ENCODE measurements around the gene AHDC1. TPM values are rescaled to one million over a fixed set of nuclear protein-coding genes. Genes with fewer than 3 reads are reported as not detected.
"Not testable (repeated sequence)": the region's sequence is repeated elsewhere in the genome, so short reads cannot be mapped to it uniquely, and the experiment has no call there.

The AHDC1 gene
- total RNA-seq, 1 experiment from 2014 or later: 8.1 TPM

DNA sequence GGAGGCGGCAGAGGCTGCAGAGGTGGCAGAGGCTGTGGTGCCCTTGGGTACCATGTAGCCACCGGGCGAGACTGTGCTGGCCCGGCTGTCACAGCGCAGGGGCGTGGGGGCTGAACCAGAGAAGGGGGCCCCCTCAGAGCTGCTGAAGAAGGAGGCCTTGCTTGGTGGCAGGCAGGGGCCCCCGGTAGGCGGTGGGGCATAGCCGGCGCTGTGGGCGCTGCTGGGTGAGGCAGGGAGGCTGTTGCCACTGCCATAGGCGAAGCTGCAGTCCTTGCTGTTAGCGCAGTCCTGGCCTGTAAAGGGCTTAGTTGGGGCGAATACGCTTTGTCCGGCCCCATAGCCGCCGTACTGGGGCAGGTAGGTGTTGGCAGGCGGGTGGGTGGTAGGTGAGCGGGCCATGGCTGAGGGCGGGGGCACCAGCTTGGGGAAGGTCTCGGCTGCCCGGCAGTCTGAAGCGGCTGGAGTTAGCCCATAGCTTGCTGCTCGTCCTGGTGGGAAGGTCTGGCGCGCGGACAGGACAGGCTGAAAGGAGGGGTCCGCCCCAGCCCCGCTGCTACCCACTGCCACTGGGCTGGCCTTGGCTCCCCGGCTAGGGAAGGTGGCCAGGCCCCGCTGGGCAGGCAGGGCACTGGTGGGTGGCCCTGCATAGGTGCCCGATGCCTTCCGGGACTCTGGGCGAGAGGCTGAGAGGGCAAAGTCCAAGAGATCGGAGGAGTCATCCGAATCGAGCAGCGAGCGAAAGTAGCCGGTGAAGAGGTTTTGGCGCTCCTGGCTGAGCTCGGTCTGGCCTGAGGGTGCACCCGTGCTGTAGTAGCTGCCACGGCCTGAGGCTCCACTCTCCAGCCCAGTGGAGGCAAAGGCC lies 54.9 kb downstream of the AHDC1 start:
- DNase-seq (ENCODE audit: low spot score): peak; percentile 49
- in situ Hi-C loops (cut with HindIII; ENCODE audit: low sequenced_read_pairs): no loop called here

DNA sequence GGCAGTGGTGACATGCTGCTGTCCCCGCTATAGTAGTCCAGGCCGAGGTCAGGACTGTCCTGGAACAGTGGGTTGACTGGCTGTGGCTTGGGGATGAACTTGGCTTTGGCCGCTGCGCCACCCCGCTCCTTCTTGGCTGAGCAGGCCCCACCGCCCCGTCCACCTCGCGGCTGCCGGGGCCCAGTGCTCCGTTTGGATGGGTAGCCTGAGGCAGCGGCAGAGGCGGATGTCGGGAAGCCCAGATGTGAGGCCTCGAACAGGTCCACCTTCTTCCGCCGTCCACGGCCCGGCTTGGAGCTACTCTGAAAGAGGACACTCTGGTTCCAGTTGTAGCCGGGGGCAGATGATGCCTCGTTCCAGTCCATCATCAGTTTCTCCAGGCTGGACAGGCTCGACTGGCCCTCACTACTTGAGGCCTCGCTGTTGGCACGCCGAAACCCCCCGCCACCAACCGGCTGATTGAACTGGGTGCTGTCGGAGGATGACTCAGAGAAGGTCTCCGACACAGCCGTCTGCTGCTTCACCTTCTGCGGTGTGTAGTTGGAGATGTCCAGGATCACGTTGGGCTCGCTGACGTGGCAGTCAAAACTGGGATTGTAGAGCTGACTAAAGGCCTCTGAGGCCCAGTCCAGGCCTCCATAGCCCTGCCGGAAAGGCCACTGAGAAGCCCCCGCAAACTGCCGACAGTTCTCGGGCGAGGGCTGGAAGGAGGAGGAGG lies 55.6 kb downstream of the AHDC1 start:
- in situ Hi-C loops (cut with HindIII; ENCODE audit: low sequenced_read_pairs): no loop called here
- DNase-seq (ENCODE audit: low spot score): no peak

DNA sequence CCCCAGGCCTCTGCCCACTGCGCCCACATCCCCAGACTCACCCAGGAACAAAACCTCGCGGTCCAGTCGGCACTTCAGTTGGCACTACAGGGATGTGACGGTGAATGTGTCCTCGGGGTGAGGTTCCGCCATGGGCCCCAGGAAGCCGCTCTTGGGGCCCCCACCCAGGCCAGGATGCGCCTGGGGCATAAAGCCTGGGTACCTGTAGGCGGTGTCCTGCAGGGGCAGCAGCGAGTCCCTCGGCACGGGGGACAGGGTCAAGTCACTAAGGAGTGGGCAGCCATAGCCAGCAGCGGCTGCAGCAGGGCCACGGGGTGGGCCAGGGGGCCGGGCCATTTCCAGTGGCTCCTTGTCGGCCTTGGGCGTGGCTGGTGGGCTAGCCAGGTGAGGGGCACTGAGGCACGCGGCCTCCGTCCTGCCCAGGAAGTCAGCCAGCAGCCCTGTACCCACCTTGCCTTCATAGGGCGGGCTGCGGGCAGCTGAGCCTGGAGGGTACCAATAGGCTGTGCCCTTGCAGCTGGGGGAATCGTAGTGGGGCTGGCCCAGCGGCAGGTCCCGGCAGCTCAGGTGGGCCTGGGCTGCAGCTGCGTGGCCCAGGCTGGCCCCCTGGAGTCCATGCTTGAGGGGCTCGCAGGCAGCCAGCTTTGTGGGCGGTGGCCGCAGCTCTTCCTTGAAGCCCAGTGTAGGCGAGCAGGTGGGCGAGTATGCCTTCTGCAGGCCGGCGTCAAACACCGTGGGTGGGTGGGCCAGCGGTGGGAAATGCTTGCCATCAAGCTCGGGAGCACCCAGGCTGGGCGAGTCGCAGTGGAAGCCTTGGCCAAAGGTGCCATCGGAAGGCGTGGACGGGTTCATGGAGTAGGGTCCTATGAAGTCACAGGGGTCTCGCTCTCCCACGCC lies 56.5 kb downstream of the AHDC1 start:
- in situ Hi-C loops (cut with HindIII; ENCODE audit: low sequenced_read_pairs): no loop called here
- no peak for DNase-seq (ENCODE audit: low spot score)

DNA sequence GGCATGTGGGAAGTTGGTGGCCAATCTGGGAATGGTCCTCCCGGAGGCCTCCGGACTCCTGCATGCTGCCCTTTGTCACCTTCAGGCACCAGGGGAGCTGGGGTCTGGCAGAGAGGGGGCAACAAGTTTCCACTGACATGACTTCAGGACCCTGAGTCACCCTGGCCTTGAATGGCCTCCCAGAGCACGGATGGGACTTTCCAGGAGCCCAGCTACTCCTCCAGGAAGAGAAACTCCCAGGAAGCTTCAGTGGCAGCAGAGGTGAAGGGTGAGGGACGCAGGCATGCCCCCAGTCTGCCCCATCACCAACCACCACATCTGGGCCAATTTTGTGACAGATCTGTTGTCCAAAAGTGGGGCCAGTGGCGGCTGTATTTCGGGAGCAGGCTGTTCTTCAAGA lies 58.1 kb downstream of the AHDC1 start:
- in situ Hi-C loops (cut with HindIII; ENCODE audit: low sequenced_read_pairs): no loop called here
- DNase-seq (ENCODE audit: low spot score): no peak

DNA sequence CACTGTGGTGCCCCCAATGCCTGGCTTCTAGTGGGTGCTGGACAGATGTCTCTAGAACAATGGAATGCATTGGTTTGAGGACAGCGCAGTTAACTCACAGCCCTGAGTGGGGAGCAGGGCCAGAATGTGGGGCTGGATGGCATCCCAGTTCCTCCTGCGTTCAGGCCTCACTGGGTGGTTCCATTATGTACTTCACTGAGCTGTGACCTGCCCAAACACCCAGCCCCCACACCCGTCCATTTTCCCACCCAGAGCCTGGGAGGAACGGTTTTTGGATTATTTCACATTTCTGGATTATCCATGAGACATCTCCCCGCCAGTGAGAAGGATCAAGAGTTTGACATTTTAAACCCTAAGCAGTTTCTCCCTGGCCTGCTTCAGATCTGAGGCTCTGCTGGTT lies 58.7 kb downstream of the AHDC1 start:
- in situ Hi-C loops (cut with HindIII; ENCODE audit: low sequenced_read_pairs): no loop called here
- DNase-seq (ENCODE audit: low spot score): peak; percentile 88

DNA sequence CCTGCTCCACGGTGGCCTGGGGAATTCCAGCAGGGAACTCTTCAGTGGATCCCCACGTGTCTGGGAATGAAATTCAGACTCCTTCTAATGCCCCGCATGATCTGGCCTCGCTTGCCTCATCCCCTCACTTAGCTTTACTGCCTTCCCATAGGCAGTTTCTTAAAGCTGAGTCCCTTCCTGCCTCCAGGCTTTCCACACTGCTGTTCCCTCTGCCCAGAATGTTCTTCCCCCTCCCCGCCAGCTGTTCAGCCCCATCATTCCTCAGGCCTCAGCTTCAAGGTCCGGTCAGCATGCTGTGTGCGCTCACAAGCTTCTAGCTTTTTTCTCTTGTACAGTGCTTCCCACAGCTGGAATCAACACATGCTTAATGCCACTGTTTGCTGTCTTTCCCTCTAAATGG lies 59.1 kb downstream of the AHDC1 start:
- no peak for DNase-seq (ENCODE audit: low spot score)
- in situ Hi-C loops (cut with HindIII; ENCODE audit: low sequenced_read_pairs): no loop called here

DNA sequence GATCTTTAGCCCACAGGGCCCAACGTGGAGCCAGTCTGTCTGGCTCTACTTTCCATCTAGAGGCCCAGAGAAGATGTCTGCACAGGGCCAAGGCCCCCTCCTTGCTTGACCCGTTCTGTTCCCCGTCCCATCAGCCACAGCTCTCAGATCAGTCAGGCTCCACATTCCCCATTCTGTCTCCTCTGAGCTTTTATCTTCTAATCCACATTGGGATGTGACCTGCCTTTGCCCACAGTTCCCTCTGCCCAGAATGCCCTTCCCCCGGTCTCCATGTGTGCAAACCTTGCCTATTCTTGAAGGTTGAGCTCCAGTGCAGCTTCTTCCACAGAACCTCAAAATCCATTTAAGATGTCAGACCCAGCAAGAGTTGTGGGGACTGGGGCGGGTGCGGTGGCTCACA lies 60.7 kb downstream of the AHDC1 start:
- in situ Hi-C loops (cut with HindIII; ENCODE audit: low sequenced_read_pairs): no loop called here
- no peak for DNase-seq (ENCODE audit: low spot score)

DNA sequence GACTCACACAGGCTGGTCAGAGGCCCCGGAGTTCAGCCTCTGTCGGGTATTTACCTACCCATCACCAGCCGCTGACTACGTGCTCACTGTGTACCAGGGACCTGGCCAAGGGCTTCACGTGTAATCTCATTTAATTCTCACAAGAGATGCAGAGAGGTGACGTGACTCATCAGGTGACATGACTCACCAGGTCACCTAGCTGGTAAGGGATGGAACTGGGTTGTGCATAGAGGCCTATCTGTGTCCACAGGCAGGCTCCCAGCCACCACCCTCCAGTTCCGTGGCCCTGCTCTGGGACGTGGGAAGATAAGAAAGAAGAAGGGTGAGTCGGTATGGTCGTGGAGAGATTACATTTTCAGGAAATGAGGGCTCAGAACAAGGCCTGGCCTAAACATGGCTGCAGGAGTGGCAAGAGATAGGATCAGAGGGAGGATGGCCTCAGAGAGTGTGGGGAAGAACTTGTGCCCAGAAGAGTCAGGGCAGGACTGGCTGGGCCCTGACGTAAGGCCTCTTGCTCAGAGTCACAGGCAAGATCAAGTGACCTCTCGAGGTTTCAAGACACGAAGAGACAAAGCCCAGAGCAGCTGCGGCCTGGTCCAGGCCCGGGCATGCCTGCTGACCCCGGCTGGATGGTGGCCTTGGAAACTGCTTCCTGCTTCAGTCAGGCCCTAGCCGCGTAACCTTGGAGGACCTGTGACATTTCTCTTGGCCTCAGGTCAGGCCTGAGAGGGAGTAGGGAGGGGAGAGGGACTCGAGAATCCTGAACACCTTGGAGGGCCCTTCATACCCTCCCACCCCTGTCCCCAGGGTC lies 61.3 kb downstream of the AHDC1 start:
- in situ Hi-C loops (cut with HindIII; ENCODE audit: low sequenced_read_pairs): no loop called here
- DNase-seq (ENCODE audit: low spot score): peak; percentile 51

DNA sequence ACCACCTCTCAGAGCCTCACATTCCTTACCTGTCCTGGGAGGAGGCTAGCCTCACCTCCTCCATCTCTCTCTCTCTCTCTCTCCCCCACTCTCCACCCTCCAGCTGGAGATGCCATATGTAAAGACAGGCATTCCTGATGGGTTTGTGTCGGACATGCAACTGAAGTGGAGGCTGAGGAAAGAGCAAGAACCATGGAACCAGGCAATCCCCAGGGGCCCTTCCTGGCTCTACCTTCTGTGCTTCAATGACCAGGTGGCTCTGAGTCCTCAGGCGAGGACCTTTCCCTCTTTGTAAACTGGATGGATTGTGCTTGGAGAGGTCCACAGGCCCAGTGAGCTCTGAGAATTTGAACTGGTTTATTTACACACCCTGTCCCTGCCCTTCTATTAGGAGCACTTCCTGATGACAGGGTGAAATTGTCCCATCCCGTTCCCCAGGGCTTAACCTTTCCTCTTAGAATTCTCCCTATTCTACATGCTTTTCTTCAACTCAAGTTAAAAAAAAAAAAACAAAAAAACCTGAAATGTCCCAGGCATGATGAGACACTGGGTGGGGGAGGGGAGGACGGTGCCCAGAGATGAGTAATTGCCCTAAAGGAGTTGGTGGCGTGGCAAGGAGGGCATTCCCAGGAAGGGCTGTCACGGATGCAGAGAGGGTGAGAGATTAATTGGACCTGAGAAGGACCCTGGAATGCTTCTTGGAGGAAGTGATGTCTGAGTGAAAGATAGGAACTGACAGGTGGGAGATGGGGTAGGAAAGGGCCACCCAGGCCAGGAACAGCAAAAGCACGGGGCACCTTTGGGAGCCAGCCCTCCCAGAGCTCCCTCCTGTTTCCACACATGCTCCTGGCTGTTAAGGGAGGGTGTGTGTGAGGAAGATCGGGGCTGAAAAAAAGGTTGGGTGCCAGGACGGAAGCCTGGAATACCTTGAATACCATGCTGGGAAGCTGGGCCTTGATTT lies 63.8 kb downstream of the AHDC1 start:
- peak; percentile 28 for DNase-seq (ENCODE audit: low spot score)
- in situ Hi-C loops (cut with HindIII; ENCODE audit: low sequenced_read_pairs): no loop called here

DNA sequence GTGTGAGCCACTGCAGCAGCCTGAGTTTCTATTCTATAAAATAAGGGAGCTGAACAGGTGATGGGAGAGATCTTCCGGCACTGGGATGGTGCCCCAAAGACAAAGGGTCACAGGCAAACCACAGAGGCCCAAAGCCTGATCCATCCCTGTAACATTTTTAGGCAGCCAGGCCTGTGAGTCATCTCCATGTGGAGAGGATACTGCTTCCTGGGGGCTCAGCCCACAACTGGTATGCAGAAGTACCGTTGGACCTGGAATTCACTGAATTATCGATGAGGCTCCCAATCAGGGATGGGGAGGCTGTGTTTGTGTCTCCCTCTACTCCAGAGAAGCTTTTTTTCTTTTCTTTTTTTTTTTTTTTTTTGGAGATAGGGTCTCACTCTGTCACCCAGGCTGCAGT lies 65.2 kb downstream of the AHDC1 start:
- in situ Hi-C loops (cut with HindIII; ENCODE audit: low sequenced_read_pairs): no loop called here
- DNase-seq (ENCODE audit: low spot score): no peak

DNA sequence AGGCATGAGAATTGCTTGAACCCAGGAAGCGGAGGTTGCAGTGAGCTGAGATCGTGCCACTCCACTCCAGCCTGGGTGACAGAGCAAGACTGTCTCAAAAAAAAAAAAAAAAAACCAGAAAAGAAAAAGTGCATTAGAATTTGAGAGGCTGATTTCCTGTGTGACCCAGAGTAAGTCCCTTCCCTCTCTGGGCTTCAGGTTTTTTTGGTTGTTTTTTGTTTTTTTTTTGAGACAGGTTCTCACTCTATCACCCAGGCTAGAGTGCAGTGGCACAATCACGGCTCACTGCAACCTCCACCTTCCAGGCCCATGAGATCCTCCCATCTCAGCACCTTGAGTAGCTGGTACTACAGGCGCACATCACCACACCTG lies 65.7 kb downstream of the AHDC1 start:
- in situ Hi-C loops (cut with HindIII; ENCODE audit: low sequenced_read_pairs); DNase-seq (ENCODE audit: low spot score): not testable (repeated sequence)

DNA sequence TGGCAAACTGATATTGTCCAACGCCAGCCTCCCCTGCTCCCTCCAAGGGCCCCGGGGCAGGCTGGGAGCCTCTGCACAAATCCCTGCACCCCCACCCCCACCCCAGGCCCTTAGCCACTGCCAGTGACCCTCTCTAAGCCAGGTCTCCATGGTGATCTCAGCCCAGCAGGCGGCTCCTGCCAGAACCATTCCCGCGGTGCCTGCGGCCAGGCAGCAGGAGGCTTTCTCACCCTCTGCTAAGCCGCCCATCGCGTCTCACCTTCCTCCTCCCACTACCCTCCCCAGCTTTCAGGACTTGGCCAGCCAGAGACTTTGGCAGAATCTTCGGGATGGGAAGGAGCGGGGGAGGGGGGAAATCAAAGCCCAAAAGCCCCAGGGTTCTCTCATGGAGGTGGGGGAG lies 67.2 kb downstream of the AHDC1 start:
- DNase-seq (ENCODE audit: low spot score): peak; percentile 76
- in situ Hi-C loops (cut with HindIII; ENCODE audit: low sequenced_read_pairs): no loop called here

DNA sequence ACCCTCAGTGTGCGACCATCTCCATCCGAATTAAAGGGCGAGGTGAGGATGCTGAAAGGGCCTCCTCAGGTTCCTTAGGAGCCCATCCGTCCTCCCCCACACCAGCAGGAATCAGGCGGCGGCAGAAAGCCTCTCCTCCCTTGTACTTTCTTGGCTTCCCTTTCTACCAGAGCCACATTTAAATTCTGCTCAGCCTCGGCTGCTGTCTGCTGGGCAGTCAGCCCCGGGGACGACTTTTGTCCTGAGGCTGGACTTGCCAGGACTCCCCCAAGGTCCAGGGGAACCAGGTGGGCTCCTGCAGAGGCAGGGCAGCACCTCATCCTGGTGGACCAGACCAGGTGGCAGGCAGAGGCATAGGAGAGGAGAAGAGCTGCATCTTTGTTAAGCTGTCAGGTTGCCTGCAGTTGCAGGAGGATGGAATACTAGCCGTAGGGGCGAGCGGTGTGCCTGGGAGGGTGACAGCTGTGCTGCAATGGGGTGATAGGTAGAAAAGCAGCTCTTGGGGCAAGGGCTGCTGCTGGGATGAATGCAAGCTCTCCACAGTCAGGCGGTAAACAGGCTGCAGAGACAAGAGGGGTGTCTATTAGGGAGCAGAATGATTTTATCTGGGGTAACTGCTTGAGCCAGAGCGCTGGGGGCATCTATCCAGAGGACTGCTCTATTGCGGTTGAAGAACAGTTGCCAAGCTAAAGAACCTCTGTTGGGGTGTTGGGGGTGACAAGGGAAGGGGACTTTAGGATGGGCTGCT lies 67.8 kb downstream of the AHDC1 start:
- peak; percentile 66 for DNase-seq (ENCODE audit: low spot score)
- in situ Hi-C loops (cut with HindIII; ENCODE audit: low sequenced_read_pairs): no loop called here

DNA sequence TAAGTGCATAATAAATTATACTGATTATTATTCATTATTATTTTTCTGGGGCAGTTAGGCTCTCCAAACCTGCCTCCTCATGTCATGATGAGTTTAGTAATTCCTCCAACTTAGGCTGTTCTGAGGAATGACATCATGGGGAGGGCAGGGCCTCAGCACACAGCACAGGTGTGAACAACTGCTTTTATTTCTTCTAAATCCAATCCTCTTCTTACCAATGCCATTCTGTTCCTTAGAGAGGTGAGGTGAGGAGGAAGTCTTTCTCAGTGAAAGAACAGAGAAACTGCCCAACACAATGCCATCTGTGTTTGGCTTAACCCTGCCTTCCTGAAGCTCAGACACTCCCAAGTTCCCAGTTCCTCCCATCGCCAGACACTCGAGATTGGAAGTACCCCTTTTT lies 68.6 kb downstream of the AHDC1 start:
- in situ Hi-C loops (cut with HindIII; ENCODE audit: low sequenced_read_pairs): no loop called here
- DNase-seq (ENCODE audit: low spot score): peak; percentile 44

DNA sequence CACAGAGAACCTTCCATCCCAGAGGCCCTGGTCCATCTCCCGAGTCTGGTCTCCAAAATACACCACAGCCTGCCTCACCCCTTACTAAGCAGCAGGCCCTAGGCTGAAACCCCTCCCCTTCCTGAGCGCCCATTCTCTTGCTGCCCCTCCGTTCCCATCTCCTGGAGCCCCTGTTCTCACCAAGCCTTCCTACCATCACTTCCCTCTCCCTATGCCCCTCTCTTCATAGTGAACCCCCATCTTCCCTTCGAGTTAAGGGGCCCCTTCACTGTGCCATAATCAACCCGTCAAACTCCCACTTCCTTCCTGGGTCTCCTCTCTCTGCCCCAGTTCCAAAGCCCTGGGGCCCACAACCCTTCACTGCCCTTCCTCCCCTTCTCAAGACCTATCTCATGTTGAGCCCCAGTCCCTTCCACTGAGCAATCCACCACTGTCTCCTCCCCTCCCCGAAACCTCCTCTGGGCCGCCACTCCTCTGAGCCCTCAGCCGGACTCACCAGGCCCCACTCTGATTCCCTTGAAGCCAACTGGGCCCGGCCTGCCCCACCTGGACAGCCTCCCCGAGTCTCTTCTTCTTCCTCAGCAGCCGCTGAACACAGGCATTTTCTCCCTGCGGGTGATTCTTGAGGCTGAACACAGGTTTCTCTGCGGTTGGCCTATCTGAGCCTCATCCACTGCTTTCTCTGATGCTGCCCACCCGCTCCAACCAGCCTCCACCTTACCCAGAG lies 71.8 kb downstream of the AHDC1 start:
- in situ Hi-C loops (cut with HindIII; ENCODE audit: low sequenced_read_pairs): no loop called here
- no peak for DNase-seq (ENCODE audit: low spot score)

DNA sequence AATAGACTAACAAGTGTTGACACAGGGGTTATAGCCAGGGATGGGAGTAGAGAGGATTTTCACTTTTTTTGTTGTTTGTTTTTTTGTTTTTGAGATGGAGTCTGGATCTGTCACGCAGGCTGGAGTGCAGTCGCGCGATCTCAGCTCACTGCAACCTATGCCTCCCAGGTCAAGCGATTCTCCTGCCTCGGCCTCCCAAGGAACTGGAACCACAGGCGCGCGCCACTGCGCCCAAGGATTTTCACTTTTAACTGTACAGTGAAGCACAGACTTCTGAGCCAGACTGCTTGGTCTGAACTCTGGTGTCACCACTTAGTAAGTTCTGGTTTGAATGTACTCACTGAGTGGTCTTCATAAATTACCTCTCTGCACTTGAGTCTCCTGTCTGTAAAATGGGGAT lies 73.8 kb downstream of the AHDC1 start:
- in situ Hi-C loops (cut with HindIII; ENCODE audit: low sequenced_read_pairs): no loop called here
- no peak for DNase-seq (ENCODE audit: low spot score)

DNA sequence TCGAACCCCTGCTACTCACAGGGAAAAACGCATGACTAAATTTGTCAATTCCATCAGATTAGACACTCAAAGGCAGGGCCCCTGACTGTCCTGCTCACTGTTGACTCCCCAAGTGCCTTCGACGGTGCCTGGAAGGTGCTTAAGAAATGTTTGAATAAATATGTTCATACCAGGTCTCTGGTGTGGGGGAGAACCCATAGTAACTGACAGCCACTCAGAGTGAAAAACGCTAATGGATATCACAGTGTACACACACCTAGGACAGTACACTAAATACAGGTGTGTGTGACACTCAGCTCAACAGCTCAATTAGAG lies 74.3 kb downstream of the AHDC1 start:
- in situ Hi-C loops (cut with HindIII; ENCODE audit: low sequenced_read_pairs): no loop called here

More for the DNA sequence above, 74.3 kb downstream of the AHDC1 start:
- no peak for DNase-seq (ENCODE audit: low spot score)

All from G401 (cell line).